NT2/D1 (cell line): ENCODE measurements around the gene SATB2.

Experiments
- SUZ12 ChIP-seq: IDR thresholded peaks from 2 replicates; pipeline ENCODE4 v1.6.1; 2011; ENCODE audit not compliant: insufficient read length, insufficient read depth; ENCODE audit errors: extremely low read depth
- YY1 ChIP-seq: IDR thresholded peaks from 2 replicates; pipeline ENCODE4 v1.6.1; 2011; ENCODE audit not compliant: insufficient read length, insufficient read depth
- ZNF274 ChIP-seq: IDR thresholded peaks from 2 replicates; pipeline ENCODE4 v1.6.1; 2011; ENCODE audit warnings: mild to moderate bottlenecking, low read depth, low read length

GRCh38 chr2:199467066-199467822 is 9.5 kb upstream of the SATB2 start:
- TF ChIP-seq YY1, result no peak
- no peak for TF ChIP-seq SUZ12
- no peak for TF ChIP-seq ZNF274
